Subcutaneous abdominal adipose tissue (tissue), 5 donors: Measurements from ENCODE around the gene CSNK1A1L.

Experiments used
- H3K27ac ChIP-seq: one replicate; pipeline ENCODE4 v1.7.0; 2013; ENCODE audit warnings: low read depth, mild to moderate bottlenecking, inconsistent platforms, low read length, moderate library complexity
- H3K27me3 ChIP-seq, 5 donors: one replicate each; pipeline ENCODE4 v1.7.0; 2013; ENCODE audit warnings: low read length in 5 of 5, inconsistent platforms in 1 of 5; ENCODE audit not compliant: control insufficient read depth in 5 of 5, insufficient read depth in 4 of 5
- H3K36me3 ChIP-seq, 5 donors: one replicate each; pipeline ENCODE4 v1.7.0; 2013; ENCODE audit warnings: low read length in 5 of 5; ENCODE audit not compliant: control insufficient read depth in 5 of 5, insufficient read depth in 5 of 5
- H3K4me1 ChIP-seq, 5 donors: one replicate each; pipeline ENCODE4 v1.7.0; 2013; ENCODE audit warnings: low read length in 5 of 5, mild to moderate bottlenecking in 3 of 5, moderate library complexity in 1 of 5; ENCODE audit not compliant: control insufficient read depth in 5 of 5, insufficient read depth in 5 of 5
- H3K4me3 ChIP-seq, 5 donors: one replicate each; pipeline ENCODE4 v1.7.0; 2013; ENCODE audit warnings: low read length in 5 of 5, low read depth in 1 of 5
- H3K9ac ChIP-seq, 5 donors: one replicate each; pipeline ENCODE4 v1.7.0; 2013; ENCODE audit warnings: low read length in 5 of 5, mild to moderate bottlenecking in 4 of 5, moderate library complexity in 3 of 5
- H3K9me3 ChIP-seq, 5 donors: one replicate each; pipeline ENCODE4 v1.7.0; 2013; ENCODE audit warnings: low read length in 5 of 5; ENCODE audit not compliant: control insufficient read depth in 5 of 5
- donor health status: healthy.
- donor health status: healthy.
- donor health status: healthy.
- donor health status: healthy.
- donor health status: healthy.

CSNK1A1L gene

DNA sequence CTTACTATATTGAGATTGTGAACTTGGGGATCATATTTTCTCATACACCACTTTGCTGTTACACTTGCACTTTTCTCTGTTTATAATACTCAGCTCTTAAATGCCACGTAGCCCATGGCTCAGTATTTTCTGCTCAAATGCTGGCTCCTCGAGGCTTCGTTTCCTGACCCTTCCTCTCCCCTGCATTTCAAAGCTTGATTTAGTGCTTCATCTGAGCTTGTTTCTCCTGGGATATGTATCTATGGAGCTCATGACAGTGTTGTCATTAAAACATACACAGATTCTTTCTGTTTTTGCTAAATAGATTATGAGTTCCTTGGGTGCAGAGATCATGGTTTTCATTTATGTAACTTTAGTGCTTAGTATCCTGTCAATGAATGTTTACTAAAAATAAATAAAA, 11.4 kb downstream of the CSNK1A1L start:
- Histone ChIP-seq H3K27ac (no peak overlapping the region), H3K4me3 (no peak overlapping the region), H3K4me1 (no peaks in the 10 kb centered on the region), H3K9me3 (no peaks in the 10 kb centered on the region), H3K9ac (no peak overlapping the region), H3K36me3 (no peaks in the 10 kb centered on the region), H3K27me3 (no peaks in the 10 kb centered on the region)

DNA sequence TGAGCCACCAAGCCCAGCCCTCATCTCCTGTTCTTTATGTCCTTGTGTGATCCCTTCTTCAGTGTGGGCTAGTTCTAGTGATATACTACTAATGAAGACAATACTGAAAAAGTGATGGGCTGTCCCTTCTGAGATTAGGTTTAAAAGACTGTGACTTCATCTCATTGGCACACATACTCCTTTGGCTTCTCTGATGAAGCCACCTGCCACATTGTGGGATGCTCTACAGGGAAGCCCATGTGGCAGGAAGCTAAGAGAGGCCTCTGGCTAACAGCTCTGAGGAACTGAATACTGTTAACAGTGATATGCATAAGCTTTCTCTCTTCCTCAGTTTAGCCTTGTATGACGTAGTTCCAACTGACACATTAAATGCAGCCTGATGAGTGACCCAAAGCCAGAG, 13.6 kb downstream of the CSNK1A1L start:
- Histone ChIP-seq H3K36me3 (no peaks in the 10 kb centered on the region), H3K9ac (no peak overlapping the region), H3K27ac (no peak overlapping the region), H3K4me1 (peaks cover 0 to 3% (median 0%) of the 10 kb centered on the region in 5 donors), H3K27me3 (no peaks in the 10 kb centered on the region), H3K9me3 (no peaks in the 10 kb centered on the region), H3K4me3 (no peak overlapping the region)

DNA sequence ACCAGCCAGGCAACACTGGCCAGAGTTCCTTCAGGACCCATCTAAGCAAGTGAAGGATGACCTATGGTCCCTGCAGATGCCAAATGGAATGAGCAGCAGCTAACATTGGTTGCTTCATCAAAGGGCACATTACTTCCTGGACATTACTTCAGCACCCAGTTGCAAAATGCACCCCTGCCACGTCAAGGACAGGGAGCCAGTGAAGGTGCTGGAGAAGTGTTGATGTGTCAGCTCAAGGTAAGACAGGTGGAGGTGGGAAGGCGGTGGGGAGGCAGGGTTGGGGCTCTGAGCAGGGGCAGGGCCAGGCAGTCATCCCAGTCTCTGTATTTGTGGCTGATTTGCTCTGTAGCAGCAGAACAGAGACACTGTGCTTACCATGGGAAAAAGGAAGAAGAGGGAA, 14.6 kb downstream of the CSNK1A1L start:
- Histone ChIP-seq H3K4me3 (no peak overlapping the region), H3K9ac (no peak overlapping the region), H3K9me3 (no peaks in the 10 kb centered on the region), H3K27ac (no peak overlapping the region), H3K27me3 (no peaks in the 10 kb centered on the region), H3K36me3 (no peaks in the 10 kb centered on the region), H3K4me1 (peaks cover 0 to 6% (median 0%) of the 10 kb centered on the region in 5 donors)

DNA sequence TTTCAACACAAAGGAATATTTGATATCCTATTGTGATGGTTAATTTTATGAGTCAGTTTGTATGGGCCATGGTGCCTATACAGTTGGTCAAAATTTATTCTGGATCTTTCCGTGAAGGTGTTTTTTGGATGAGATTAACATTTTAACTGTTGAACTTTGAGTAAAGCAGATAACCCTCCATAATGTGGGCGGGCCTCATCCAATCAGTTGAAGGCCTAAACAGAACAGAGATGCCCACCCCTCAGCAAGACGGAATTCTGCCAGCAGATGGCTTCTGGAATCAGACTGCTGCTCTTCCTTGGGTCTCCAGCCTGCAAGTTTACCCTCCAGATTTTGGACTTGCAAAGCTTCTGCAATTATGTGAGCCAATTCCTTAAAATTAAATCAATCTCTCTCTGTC, 16.0 kb downstream of the CSNK1A1L start:
- Histone ChIP-seq H3K9ac (no peak overlapping the region), H3K27me3 (no peaks in the 10 kb centered on the region), H3K36me3 (no peaks in the 10 kb centered on the region), H3K9me3 (no peaks in the 10 kb centered on the region), H3K4me3 (no peak overlapping the region), H3K27ac (no peak overlapping the region), H3K4me1 (peaks cover 0 to 13% (median 0%) of the 10 kb centered on the region in 5 donors)

DNA sequence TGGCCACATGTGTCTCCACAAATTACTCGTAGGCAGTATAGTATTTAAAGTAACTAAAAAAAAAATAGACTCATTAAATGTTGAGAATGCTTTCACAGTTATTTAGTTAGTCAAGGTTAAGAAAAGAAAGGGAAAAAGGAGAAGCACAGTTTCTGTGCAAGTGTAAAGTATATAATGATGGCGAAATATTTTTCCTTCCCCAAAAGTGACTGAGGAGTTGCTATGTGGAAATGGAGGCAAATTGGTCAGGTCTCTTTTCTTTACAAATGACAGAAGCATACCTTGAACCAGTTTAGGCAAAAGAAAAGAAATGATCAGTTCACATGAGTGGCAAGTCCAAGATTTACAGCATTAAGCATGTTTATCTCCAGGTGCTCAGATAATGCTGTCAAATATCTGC, 18.0 kb downstream of the CSNK1A1L start:
- no peak overlapping the region for H3K4me3 ChIP-seq
- H3K9ac ChIP-seq = no peak overlapping the region

DNA sequence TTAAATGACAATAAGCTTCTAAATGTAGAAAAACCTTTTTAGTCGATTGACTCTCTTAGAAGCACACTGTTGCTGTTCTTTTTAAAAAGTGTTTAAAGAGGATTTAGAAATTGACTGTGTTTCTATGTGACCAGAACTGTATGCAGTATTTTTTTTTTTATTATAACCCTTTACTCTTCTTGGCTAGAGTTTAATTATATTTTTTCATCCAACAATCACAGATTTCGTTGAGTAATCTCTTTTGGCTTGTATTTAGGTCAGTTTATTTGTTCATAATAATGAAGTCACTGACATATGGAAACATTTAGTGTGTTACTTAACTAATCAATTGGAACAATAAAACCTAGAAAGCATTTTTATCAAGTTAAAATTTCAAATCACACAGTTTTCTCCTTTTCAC, 19.9 kb downstream of the CSNK1A1L start:
- H3K4me1 ChIP-seq = peaks cover 0 to 13% (median 0%) of the 10 kb centered on the region in 5 donors
- no peaks in the 10 kb centered on the region for H3K36me3 ChIP-seq

More for the DNA sequence above, 18.0 kb downstream of the CSNK1A1L start:
- H3K27me3 ChIP-seq = no peaks in the 10 kb centered on the region
- H3K27ac ChIP-seq = no peak overlapping the region
- peaks cover 0 to 13% (median 0%) of the 10 kb centered on the region in 5 donors for H3K4me1 ChIP-seq
- H3K36me3 ChIP-seq = no peaks in the 10 kb centered on the region
- no peaks in the 10 kb centered on the region for H3K9me3 ChIP-seq

DNA sequence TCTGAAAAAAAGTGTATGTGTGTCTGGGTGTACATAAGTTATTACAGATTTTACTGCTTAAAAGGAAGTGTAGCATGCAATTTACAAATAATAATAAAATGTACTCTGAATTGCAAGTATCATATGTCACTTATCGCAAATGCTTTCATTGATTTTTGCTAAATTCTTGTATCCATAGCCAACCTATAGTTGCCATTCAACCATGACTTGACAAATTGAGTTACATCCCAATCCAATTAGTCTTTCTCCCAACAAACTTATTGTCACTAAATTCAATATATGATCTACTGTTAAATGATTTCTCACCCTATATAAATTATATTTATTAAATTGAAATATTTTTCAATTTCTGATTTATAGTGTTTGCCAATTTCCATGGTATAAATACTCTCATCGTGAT, 28.6 kb downstream of the CSNK1A1L start:
- Histone ChIP-seq H3K36me3 (no peaks in the 10 kb centered on the region), H3K4me3 (no peak overlapping the region), H3K9ac (no peak overlapping the region), H3K27me3 (no peaks in the 10 kb centered on the region), H3K27ac (no peak overlapping the region), H3K9me3 (no peaks in the 10 kb centered on the region), H3K4me1 (peaks cover 0 to 5% (median 0%) of the 10 kb centered on the region in 5 donors)

More for the DNA sequence above, 19.9 kb downstream of the CSNK1A1L start:
- Histone ChIP-seq H3K9me3 (no peaks in the 10 kb centered on the region), H3K4me3 (no peak overlapping the region), H3K9ac (no peak overlapping the region), H3K27ac (no peak overlapping the region), H3K27me3 (no peaks in the 10 kb centered on the region)

DNA sequence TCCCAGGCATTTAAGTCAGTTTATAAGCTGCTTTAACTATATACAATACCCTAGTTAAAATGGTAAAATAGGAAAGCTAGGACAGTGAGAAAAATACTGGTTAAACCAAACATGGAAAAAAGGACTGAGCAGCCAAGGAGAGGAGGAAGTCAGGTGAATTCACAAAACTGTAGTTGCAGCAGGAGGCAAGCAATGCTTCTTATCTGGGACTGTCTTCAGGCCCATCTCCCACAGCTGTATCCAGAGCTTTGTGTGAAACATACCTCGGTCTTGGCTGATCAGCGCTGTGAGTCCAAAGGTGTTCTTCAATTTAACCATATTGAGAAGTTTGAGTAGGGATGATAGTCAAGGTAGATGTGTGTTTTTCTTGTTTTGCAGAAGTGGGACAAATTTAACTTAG, 30.3 kb downstream of the CSNK1A1L start:
- no peaks in the 10 kb centered on the region for H3K9me3 ChIP-seq
- no peaks in the 10 kb centered on the region for H3K27me3 ChIP-seq
- peaks cover 0 to 5% (median 0%) of the 10 kb centered on the region in 5 donors for H3K4me1 ChIP-seq
- no peak overlapping the region for H3K27ac ChIP-seq
- no peaks in the 10 kb centered on the region for H3K36me3 ChIP-seq
- H3K4me3 ChIP-seq = no peak overlapping the region
- H3K9ac ChIP-seq = no peak overlapping the region

DNA sequence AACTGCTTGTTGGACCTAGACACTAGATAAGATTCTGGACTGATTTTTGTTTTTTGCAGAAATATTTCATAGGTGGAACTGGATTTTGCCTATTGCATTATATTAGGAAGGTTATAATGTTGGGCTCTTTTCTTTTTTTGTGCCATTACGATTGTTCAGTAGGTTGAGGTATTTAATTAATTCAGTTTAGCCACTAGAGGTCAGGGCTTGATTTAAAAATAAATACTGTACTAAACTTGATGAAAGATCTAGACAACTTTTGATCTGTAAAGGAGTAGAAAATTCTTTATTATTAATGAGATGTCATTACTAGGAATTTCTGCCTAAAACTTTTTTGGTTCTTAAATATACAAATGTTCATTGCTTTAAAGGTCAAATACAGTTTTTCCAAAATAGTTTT, 30.8 kb downstream of the CSNK1A1L start:
- no peak overlapping the region for H3K9ac ChIP-seq
- H3K9me3 ChIP-seq = no peaks in the 10 kb centered on the region
- H3K4me3 ChIP-seq = no peak overlapping the region
- H3K4me1 ChIP-seq = peaks cover 0 to 5% (median 0%) of the 10 kb centered on the region in 5 donors
- no peaks in the 10 kb centered on the region for H3K27me3 ChIP-seq
- no peak overlapping the region for H3K27ac ChIP-seq
- H3K36me3 ChIP-seq = no peaks in the 10 kb centered on the region

DNA sequence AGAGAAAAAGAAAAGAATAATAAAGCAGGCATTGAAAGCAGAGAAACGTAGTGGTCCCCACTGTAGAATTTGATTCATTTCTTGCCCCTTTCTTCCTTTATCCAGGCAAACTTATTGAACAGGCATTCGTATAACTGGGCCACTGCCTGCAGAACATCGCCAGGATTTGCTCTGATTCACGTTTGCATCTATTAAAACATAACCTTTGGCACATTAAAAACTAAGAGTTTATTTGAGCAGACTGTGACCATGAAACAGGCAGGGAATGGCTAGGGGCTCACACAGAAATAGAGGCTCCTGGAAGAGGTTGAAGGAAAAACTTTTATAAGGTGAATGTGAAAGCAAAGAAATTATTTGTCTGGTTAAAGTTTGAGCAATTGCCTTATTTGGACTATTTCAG, 33.4 kb downstream of the CSNK1A1L start:
- no peak overlapping the region for H3K27ac ChIP-seq

DNA sequence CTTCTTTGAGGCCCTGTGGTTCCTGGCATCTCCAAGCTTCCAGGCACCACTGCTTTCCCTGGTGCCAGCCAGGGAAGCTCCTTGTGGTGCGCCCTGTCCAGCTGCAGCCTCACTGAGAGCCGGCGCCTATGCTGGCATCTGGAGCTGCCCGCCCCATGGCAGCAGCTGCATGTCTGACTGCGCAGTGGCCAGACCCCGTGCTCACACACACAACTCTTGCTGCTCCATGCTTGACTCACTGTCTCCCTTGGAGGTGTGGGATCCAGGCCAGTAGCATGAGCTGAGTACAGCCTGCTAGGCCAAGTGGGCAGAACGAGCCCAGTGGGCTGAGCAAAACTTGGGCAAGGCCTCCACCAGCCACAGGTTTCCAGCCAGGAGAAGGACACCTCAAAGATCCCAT, 34.5 kb downstream of the CSNK1A1L start:
- Histone ChIP-seq H3K9me3 (no peaks in the 10 kb centered on the region), H3K9ac (no peak overlapping the region), H3K4me1 (peaks cover 0 to 5% (median 0%) of the 10 kb centered on the region in 5 donors), H3K36me3 (no peaks in the 10 kb centered on the region), H3K27me3 (no peaks in the 10 kb centered on the region), H3K4me3 (no peak overlapping the region), H3K27ac (no peak overlapping the region)

More for the DNA sequence above, 33.4 kb downstream of the CSNK1A1L start:
- Histone ChIP-seq H3K4me1 (peaks cover 0 to 5% (median 0%) of the 10 kb centered on the region in 5 donors), H3K9ac (peak overlapping the region in 2 of 5 donors; percentile 1 to 35), H3K36me3 (no peaks in the 10 kb centered on the region), H3K9me3 (no peaks in the 10 kb centered on the region), H3K27me3 (no peaks in the 10 kb centered on the region), H3K4me3 (no peak overlapping the region)
